Measurements from ENCODE around the gene LARGE1.

The LARGE1 gene

GRCh38 chr22:33817512-33818127 lies 102.7 kb downstream of the LARGE1 start:
- DNase-seq: no peak

DNA sequence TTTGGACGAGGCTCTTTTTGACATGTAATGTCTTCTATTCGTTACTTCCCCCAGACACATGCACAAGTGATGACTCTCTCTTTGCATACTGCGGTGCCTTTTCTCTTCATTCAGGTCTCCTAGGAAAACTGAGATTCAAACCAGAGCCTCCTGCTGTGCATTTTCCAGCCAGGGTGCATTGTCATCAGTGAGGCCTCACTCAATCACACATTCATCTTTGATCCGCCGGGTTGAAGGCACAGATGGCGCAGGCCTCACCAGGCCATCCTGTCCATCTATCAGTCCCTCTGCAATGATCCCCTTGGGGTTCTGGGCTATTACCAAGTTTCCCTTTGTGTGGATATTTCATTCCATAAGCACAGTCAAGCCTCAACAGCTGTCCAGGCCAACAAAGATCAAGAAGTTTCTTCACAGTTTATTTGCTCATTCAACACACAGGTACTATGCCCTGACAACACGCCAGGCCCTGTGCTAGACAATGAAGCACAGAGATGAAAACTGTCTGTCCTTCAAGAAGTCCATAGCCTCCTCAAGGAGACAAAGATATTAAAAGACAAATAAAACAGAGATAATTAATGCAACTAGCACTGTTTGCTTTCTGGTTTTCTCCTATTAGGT lies 107.8 kb downstream of the LARGE1 start:
- no peak for DNase-seq

- no peak for DNase-seq
These were observed 108.6 kb downstream of the LARGE1 start for GRCh38 chr22:33811686-33812085.

DNA sequence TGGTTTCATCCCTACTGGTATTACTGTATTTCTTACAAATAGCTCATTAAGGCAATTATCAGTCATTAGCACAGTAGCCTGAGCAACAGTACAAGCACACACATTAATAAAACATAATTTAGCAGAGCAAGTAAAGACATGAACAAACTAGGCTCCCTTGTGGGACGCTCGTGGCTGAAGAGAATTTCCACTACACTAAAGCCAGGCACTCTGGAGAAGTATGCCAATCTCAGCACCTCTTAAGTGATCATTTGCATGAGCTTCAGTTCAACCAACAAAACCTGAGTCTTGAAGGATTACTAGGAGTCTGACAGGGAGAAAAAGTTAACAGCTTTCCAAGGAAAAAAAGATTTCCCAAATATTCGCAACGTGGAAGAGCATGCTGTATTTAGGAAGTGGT lies 109.1 kb downstream of the LARGE1 start:
- no peak for DNase-seq

DNA sequence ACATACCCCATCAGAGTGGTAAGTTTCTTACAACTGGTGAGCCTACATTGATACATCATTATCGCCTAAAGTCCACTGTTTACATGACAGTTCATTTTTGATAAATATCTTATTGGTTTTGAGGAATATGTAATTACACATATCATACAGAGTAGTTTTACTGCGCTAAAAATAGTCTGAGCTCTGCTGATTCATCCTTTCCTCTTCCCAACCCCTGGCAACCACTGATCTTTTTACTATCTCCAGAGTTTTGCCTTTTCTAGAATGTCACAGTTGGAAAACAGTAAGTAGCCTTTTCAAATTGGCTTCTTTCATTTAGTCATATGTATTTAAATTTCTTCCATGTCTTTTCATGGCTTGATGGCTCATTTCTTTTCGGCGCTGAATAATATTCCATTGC lies 112.8 kb downstream of the LARGE1 start:
- no peak for DNase-seq

DNA sequence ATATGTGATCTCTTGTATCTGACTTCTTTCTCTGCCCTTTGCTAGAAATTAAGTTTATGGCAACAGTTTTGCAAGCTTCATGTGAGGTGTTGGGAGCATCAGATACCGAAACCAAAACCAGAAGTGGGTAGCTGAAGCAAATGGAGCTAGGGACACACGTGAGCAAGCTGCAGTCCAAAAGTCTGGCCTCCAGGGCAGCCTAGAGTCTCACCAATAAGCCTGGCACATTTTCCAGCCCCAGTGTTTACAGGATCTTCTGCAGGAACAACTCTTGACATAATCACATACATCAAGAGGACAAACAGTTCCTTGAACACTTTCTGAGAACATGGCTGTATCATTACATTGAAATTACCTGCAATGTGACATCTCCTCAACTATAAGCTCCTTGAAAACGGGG lies 114.1 kb downstream of the LARGE1 start:
- no peak for DNase-seq

DNA sequence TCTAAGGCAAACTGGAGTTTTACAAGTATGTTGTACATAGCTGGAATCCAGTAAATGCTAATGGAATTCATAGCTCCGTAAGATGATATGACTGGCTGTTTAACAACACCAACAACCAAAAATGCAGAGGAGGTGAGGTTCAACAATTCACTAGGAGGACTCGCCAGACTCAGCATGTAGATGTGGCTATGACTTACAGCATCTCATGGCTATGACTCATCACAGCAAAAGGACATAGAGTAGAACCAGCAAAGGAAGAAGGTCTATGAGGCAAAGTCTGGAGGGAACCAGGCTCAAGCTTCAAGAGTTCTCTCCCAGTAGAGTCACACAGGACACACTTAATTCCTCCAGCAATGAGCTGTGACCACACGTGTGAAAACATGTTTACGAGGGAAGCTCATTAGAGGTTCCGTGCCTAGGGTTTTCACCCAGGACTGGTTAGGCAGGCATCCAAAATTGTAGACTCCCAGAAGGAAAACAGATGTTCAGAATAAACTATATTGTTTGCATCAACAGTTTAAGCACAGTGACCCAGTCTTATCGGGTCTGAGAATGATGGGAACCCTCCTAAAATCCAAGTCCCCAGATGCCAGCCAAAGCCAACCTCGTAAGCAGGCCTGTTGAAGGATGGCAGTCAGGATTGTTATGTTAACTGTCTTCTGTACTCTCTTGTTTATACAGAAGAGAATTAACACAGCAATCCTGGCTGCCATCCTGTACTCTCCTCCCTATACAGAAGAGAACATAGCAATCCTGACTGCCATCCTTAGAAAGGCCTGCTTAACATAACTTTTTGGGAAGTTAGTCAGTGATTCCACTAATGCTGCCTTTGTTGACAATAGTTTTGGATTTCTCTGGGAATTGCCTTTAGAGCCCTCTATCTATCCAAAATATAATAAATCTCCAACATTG lies 116.6 kb downstream of the LARGE1 start:
- DNase-seq: no peak

GRCh38 chr22:33798401-33798800 lies 121.9 kb downstream of the LARGE1 start:
- DNase-seq: no peak

DNA sequence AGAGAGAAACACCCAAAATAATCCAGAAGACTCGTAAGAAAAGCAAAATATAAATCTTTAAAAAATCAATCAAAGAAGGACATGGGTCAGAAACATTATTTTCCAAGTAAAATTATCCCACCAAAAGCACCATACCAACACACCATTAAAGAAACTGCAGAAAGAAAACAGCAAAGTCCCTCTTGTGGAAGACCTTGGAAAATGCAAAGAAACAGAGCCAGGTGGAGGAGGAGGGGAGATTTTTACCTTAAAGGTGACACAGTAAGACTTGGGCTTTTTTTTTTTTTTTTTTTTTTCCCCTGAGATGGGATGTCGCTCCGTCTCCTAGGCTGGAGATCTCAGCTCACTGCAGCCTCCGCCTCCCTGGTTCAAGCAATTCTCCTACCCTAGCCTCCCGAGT lies 123.8 kb downstream of the LARGE1 start:
- DNase-seq: no peak

GRCh38 chr22:33793475-33793874 lies 126.8 kb downstream of the LARGE1 start:
- DNase-seq: no peak

DNA sequence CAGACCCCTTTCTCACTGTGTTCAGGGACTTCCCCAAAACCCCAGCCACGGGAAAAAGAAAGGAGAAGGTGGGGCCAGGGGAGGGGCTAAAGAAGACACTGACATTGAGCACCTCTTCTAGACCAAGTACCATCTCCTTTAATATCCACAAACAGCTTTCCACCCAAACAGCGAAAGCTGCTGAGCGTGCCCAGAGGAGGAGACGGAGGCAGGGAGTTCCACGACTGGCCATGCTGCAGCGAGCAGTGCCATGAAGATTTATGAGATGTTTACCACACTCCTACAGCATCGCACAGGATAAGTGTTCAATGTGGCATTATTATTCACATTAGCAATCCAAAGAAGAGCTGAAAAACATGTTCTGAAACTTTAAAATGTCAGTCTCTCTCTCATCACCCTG lies 127.4 kb downstream of the LARGE1 start:
- no peak for DNase-seq

DNA sequence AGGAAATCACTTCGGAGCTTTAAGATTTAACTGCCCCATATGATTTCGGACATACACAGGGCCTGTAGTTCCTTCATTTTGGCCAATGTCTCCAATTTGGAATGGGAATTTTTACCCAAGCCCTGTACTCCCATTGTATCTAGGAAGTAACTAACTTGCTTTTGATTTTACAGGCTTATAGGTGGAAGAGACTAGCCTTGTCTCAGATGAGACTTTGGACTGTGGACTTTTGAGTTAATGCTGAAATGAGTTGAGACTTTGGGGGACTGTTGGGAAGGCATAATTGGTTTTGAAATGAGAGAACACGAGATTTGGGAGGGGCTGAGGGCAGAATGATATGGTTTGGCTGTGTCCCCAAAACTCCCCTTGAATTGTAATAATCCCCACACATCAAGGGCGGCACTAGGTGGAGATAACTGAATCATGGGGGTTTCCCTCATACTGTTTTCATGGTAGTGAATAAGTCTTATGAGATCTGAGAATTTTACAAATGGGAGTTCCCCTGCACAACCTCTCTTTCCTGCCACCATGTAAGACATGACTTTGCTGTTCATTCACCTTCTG lies 130.5 kb downstream of the LARGE1 start:
- no peak for DNase-seq

DNA sequence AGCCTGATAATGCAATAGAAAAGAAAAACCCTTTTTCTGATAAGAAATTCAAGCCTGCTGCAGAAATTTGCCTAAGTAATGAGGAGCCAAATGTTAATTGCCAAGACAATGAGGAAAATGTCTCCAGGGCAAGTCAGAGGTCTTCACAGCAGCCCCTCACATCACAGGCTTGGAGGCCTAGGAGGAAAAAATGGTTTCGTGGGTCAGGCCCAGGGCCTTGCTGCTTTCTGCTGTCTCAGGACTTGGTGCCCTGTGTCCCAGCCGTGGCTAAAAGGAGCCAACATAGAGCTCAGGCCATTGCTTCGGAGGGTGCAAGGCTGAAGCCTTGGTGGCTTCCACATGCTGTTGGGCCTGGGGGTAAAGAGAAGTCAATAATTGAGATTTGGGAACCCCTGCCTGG lies 131.3 kb downstream of the LARGE1 start:
- no peak for DNase-seq

DNA sequence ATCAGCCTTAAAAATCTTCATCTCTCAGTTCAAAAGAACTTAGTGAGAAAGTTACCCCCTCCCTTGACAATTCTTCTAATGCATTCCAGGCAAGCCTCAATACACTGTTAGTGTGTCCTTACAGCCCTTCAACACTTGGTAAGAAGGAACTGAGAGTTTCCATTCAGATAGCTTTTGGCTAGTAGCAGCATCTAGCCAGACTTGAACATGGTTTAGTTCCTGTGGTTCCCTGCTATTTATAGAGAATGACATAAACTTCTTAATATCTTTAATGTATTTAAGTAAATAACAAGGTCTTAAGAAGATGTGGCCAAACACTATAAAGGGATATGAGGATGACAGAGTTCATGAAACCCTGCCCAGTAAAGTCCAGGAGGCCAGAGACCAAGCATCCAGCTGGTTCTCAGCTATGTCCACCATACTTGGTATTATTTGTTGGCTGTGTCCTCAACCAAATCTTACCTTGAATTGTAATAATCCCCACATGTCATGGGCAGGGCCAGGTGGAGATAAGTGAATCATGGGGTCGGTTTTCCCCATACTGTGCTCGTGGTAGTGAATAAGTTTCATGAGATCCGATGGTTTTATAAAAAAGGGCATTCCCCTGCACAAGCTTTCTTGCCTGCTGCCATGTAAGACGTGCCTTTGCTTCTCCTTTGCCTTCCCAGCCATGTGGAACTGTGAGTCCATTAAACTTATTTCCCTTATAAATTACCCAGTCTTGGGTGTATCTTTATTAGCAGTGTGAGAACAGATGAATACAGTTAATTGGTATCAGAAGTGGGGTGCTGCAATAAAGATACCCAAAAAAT lies 132.4 kb downstream of the LARGE1 start:
- DNase-seq: no peak

DNA sequence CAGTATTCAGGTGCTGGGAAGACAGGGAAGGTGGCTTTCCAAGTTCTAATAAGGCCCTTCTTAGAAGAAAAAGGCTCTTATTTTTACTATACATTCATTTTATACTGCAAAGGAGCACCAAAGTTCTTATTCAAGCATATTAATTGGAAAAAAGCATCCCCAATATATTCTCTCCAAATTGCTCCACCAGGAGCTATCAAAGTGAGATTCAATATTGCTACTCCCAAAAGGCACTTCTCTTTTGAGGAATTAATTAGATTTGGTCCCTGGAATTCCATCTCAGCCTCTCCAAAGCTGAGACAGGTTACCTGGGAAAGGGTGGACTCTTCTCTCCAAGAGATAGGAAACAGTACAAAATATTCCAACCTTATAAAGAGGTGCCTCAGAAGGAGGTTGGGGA lies 134.1 kb downstream of the LARGE1 start:
- DNase-seq: no peak

- no peak for DNase-seq
These were observed 134.8 kb downstream of the LARGE1 start for GRCh38 chr22:33785283-33785968.

DNA sequence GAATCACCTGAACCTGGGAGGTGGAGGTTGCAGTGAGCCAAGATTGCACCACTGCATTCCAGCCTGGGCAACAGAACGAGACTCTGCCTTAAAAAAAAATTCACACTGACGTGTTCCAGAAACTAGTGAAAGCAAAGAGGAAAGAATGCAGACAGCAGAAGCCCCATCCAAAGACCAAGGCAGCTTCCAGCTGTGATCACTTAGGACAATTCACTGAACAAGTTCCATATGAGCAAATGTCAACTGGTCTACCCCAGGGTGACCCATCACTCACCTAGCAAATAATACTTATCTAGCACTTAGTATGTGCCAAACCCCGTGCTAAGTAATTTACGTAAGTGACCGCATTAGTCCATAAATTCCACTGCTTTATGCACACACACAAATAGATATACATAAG lies 138.9 kb downstream of the LARGE1 start:
- no peak for DNase-seq

DNA sequence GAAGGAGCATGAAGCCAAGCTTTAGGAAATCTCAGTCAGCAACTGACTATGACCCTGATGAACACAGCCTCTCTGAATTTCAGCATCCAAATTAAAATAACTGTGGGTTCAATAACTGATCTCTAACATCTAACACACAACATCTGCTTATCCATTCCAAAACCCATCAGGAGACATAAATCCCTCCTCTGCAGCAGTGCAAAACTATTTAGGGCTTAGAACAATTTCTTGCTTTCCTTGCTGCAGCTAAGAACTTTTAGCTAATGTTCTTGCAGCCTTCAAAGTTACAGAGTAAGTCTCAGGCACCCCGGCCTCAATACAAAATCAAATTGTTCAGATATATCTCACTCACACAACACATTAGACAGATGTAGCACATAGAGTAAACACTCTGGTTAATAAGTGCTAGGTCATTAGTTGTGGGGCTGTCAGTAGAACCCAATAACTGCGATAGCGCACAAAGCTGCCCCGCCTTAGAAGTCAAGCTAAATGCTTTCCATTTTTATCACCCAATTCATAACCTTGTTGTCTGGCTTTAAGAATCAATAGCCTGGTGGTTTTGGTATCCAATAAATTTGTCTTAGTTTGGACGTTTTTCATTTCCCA lies 139.6 kb downstream of the LARGE1 start:
- no peak for DNase-seq

GRCh38 chr22:33779243-33779642 lies 141.0 kb downstream of the LARGE1 start:
- no peak for DNase-seq

DNA sequence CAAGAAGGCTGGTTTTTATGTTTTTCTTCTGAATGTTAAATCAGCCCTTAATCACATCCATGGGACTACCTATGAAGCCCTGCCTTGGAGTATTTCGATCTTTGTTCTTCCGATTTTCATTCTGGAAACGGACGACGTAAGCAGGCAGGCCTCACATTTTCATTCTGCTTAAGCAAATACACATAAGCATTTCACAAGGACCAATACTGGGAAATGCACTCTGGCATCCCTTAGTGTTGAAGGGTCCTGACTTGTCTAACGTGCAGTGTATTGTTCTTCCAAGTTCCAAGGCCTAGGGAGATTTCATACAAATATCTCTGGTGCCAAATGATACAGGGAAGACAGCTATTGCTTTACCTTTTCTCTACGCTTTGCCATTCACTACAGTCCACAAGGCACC lies 143.8 kb downstream of the LARGE1 start:
- DNase-seq: no peak

DNA sequence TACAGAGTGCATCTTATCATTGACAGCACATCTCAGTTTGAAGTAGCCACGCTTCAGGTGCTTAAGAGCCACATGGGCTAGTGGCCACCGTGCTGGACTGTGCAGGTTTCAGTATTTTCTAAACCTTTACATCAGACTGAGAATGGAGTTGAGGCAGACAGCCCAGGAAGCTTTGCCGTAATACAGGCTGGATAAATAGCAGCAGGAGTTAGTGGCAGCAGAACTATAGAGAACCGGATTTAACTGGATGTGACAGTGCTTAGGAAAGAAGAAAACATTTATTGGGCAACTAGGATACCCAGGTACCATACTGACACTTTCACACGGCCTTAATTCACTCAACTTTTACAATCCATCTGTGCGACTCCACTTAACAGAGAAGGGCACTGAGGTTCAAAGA lies 145.5 kb downstream of the LARGE1 start:
- no peak for DNase-seq

DNA sequence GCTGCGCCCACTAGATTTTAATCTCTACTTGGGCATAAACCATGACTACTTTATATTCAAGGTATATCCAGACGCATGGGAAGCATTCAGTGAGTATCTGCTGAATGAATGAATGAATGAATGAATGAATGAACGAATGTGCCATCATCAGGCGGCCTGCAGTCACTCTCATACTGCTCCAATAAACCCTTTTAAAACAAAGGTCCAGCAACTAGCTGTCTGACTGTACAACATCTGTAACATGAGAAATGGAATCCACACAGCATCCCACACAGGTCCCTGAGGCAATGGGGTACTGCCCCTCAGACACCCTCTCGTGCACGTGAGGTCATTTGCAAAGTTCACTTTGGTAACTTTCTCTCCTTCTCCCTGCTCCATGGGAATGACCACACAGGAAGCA lies 147.5 kb downstream of the LARGE1 start:
- no peak for DNase-seq
